Activated CD4-positive, CD25-positive, alpha-beta regulatory T cell treated with anti-CD3 and anti-CD28 coated beads, Interleukin-2, amount 50 U/mL, for 16 hours (primary cell): Measurements from ENCODE around the gene PIPOX.

Experiments
- DNase-seq: peaks from one replicate; pipeline ENCODE4 v3.0.0-alpha.2; 2020; ENCODE audit warnings: low read depth, low spot score

PIPOX gene

DNA sequence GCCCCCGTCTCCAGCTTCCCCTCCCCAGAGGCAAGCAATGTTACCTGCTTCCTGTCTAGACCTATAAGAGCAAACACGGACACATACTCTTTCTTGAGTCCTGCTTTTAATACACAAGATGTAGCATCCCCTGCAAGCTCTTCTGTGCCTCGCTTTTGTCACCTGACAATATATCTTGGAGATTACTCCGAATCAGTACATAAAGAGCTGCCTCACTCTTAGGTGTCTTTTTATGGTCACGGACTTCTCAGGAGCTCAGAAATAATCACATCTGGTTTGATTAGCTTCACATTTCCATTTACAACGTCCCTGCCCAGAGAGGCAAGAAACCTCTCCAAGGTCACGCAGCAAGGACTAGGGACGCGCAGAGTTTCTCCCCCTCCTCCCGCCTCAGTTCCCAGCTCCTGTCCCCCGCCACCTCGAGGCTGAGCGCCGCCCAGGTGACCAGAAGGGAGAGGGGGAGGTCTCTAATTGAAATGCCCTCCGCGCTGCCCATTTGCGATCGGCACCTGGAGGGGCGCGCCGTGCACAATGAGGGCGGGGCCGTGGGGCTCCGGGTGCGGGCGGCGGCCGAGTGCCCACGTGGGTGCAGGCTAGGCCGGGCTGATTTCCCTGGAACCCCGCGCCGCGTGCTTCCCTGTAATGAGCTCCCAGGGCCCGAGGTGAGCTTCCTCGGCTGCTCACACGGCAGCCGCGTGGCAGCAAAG lies 23.3 kb upstream of the PIPOX start:
- no peak for DNase-seq

DNA sequence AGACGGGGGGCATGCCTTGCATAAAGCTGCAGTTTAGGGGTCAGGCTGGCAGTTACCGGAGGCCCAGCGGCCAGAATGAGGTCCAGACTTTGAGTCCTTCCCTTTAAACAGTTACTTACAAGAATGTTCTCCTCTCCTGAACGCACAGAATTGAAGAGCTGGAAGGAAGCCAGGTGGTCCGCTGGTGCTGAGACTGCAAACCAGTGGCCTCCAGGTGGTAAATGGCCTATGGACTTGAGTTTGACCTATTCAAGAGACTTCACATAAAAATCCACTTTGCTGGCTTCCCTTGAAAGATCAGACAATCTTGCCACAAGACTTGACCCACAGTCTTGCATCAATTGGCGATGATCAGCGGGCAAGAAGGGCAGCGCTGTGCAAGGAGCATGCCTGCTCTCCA lies 22.4 kb upstream of the PIPOX start:
- no peak for DNase-seq

GRCh38 chr17:29021226-29021625 lies 21.7 kb upstream of the PIPOX start:
- DNase-seq: no peak

DNA sequence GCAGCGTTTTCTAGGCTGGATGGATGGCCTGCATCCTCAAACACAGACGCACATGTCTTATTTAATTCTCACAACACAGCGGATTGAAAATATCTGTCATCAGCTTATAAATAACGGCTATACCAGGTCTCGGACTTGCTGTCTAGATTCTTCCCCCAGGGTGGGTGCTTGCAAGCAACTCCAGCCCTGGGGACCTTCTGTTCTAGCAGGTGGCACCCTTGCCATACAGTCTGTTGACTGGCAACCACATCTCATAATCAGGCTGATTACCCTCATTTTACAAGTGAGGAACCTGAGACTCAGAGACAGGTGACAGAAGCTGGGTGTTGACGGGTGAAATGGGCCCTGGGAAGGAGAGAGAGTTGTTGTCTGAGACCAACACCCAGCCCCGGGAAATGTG lies 20.9 kb upstream of the PIPOX start:
- DNase-seq: no peak

- DNase-seq: no peak
These were observed 18.5 kb upstream of the PIPOX start for GRCh38 chr17:29024316-29024952.

- DNase-seq: no peak
These were observed 11.5 kb upstream of the PIPOX start for GRCh38 chr17:29031488-29031887.

GRCh38 chr17:29032013-29032856 lies 10.7 kb upstream of the PIPOX start:
- DNase-seq: no peak

DNA sequence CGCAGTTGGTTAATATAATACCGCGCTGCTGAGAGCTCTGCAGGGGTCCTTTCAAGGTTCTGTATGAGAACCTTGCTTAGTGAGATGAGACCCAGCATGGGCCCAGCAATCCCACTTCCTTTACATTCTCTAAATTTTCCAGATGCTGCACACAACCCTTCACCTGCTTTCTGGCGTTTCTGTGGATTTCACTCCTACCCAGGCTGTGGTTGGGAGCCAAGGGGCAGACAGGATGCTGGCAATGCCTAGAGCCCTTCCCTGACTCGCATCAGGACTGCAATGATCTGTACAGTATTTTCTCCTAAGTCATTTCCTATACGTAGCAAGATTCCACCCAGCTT lies 10.1 kb upstream of the PIPOX start:
- no peak for DNase-seq

DNA sequence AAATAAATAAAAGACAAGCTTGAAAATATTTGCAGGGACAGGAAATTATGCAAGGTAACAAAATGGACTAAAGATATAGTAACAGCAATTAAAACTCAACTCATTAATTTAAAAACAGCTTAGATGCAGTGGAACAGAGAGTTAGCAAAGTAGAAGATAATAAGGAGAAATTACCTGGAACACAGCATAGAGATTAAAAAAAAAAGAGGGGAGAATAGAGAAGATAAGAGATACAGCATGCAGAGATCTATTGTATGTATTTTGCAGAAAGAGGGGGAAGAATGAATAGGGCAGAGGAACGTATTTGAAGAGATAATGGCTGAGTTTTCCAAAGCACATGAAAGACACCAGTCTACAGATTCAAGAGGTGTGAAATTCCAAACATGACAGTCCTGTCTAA lies 8.4 kb upstream of the PIPOX start:
- DNase-seq: no peak

GRCh38 chr17:29036584-29036983 lies 6.4 kb upstream of the PIPOX start:
- DNase-seq: no peak

DNA sequence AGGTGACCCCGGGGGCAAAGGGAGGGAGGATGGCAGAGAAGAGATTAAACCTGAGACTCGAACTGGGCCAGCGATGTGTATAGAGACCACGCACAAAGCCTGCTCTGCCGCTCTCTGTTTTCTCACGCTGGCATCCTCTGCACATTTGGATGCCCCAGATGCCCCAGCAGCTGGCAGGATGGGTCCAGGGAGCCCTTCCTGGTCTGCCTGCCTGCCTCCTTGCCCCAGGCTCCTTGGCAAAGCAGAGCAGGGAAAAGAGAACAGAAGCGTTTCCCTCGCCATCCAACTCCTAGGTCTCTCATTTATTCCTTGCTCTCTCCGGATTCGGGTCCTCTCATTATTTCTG lies 5.2 kb upstream of the PIPOX start:
- no peak for DNase-seq

GRCh38 chr17:29038085-29038795 lies 4.7 kb upstream of the PIPOX start:
- DNase-seq: no peak

GRCh38 chr17:29039764-29040598 lies 3.0 kb upstream of the PIPOX start:
- DNase-seq: no peak

GRCh38 chr17:29041091-29041490 lies 1.9 kb upstream of the PIPOX start:
- DNase-seq: no peak

DNA sequence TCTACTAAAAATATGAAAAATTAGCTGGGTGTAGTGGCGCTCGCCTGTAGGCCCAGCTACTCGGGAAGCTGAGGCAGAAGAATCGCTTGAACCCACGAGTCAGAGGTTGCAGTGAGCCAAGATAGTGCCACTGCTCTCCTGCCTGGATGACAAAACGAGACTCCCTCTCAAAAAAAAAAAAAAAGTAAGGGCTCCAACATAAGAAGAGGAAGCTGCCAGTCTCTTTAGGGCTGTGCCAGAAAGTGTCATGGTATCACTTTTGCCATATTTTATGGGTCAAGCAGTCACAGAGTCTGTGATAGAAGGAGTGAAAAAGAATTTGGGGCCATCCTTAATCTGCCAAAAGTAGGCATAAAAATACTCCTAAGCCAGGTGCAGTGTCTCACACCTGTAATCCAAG lies 1.4 kb upstream of the PIPOX start:
- no peak for DNase-seq

- no peak for DNase-seq
These were observed 789 bp upstream of the PIPOX start for GRCh38 chr17:29042026-29042678.

- DNase-seq: no peak
These were observed 701 bp downstream of the PIPOX start for GRCh38 chr17:29043539-29044145.

- no peak for DNase-seq
These were observed 2.1 kb downstream of the PIPOX start for GRCh38 chr17:29045026-29045425.

DNA sequence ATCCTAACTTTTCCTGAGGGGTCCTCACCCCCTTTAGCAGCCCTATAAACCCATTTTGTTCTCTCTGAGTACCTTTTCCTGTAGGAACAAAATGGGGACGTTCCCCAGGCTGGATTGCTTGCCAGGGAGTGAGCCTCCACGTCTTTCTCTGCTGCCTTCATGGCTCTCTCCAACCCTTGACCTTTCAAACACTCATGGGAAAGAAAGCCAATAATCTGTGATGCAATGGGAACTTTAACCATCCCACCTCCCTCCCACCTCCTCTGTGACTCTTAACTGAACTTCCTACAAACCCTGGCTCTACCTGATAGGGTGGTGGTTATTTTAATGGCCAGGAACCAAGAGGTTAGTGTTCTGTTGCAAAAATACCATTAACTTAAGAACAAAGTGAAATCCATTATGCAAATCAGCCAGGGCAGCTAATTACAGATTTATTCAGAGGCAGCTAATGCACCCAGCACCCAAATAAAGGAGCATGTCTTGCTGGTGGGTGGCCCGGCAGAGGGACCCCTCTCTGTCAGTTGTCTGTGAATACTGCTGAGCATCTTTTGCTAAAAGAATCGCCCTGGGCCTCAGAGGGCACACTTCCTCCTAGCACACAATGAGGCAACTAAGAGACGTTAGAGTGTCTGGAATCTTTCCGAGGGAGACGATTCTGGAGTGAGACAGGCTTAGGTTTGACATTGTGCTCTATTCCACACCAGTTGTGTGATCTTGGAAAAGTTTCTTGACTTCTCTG lies 3.0 kb downstream of the PIPOX start:
- no peak for DNase-seq

DNA sequence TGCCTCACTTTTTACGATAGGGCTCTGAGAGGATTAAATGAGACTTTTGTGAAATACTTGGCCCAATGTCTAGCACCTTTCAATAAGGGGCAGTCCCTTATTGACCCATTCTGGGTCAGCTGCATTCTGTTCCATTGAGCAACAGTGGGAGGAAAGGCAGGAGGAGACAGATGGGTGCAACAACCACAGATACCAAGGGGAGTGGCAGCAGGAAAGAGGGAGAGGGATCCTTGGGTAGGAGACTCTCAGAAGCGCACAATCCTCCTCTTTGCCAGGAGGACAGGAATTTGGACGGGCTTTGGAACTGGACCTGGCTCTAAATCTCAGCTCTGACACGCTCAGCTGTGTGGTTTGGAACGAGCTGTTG lies 3.5 kb downstream of the PIPOX start:
- no peak for DNase-seq
